Choroid plexus epithelial cell (primary cell): ENCODE data around the gene IL15RA.

Experiments used
- DNase-seq: peaks from one replicate; pipeline ENCODE4 v3.0.0-alpha.2; 2010; ENCODE audit warnings: low read depth
- H3K4me3 ChIP-seq: 2 replicates; pipeline ENCODE4 v1.5.1; 2011; ENCODE audit warnings: low read depth, mild to moderate bottlenecking, control low read depth, low read length, moderate library complexity
- TF ChIP-seq, protein P1 (sequence below): conservative IDR thresholded peaks from 2 replicates; pipeline ENCODE4 v1.5.1; 2011; ENCODE audit warnings: low read depth, mild to moderate bottlenecking, control low read depth, inconsistent platforms, low read length, moderate library complexity

Gene IL15RA

DNA sequence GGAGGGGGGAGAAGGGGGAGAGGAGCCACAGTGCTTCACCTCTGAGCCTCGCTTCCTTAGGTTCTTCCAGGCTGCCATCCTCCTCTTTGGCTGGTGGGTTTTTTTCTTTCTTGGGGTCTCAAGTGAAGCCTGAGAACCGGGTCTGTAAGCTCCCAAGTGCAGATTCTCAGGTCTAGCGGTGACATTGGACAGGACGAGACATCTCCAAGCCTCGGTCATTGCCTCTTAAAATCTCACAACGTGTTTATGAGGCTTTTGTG is 817 bp upstream of the IL15RA start:
- peak overlapping the region; percentile 90 for H3K4me3 ChIP-seq
- no peak for DNase-seq
- TF ChIP-seq, protein P1, sequence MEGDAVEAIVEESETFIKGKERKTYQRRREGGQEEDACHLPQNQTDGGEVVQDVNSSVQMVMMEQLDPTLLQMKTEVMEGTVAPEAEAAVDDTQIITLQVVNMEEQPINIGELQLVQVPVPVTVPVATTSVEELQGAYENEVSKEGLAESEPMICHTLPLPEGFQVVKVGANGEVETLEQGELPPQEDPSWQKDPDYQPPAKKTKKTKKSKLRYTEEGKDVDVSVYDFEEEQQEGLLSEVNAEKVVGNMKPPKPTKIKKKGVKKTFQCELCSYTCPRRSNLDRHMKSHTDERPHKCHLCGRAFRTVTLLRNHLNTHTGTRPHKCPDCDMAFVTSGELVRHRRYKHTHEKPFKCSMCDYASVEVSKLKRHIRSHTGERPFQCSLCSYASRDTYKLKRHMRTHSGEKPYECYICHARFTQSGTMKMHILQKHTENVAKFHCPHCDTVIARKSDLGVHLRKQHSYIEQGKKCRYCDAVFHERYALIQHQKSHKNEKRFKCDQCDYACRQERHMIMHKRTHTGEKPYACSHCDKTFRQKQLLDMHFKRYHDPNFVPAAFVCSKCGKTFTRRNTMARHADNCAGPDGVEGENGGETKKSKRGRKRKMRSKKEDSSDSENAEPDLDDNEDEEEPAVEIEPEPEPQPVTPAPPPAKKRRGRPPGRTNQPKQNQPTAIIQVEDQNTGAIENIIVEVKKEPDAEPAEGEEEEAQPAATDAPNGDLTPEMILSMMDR, result no peak

DNA sequence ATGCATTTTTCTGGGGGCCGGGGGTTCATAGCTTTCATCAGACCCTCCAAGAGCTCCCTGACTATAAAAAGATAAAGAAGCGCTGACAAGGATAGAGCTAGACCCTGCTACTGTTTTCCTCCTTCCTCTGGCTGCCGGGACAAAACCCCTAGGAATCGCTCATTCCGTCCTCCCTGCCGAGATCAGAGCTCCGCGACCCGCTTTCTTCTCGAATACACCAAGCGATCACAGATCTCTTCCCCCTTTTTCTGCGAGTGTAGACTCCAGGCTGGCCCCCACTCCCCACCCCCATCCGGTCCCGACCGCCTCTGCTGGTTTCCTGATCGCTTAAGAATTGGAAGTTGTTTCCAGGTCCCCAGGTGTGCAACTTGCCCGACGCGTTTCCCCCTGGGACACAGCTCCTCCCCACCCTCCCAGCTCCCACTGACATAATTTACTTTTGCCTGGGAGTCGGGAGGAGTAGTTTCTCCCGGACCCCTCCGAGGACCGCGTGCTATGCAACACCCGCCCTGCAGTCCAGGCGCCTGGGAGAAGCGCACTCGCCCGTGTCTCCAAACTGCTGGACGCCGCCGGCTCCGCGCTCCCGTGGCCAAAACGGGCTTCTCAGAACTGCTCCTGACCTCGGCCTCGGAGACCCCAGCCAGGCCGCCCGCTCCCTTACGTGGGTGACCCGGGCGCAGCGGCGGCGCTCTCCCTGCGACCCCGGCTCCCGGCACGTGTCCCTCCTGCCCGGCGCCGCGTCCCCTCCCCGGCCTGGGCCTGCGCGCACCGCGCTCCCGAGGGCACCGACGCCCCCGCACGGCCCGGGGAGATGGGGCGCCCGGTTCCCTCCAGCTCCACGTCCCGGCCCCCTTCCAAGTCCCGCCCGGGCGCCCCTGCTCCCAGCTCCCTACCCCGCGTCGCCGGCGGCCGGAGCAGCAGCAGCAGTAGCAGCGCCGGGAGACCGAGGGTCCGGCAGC is 552 bp downstream of the IL15RA start:
- peak; percentile 55 for DNase-seq
- TF ChIP-seq, protein P1, result no peak
- H3K4me3 ChIP-seq, result peak overlapping the region; percentile 90

DNA sequence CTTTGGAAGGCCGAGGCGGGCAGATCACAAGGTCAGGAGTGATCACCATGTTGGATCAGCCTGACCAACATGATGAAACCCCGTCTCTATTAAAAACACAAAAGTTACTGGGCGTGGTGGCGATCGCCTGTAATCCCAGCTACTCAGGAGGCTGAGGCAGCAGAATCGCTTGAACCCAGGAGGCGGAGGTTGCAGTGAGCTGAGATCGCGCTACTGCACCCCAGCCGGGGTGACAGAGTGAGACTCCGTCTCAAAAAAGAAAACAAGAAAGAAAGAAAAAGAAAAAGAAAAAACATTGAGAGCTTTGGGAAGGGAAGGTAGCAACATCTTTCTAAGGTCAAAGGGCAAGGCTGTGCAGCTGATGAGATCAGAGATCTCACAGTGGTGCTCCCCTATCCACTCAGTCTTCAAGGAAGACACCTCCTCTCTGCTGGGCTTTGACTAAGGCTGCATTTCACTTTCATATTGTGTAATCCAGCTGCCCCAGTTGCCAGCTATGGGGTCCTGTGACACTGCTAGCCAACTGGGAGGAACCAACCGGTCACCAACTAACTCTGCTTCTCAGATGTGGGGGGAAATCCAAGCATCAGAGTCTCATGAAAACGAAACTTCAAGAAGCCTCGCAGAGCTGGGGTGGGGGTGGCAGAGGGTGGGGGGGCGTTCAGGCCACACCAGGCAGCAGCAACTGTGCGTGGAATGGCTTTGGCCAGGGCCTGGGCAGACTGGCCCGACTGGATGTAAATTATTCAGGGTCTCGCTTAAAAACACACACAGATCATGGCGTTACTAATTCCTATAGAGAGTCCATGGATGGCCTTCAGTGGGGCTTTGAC is 1.5 kb downstream of the IL15RA start:
- TF ChIP-seq, protein P1, result no peak
- DNase-seq, result peak; percentile 27
- H3K4me3 ChIP-seq, result peak overlapping the region; percentile 90

DNA sequence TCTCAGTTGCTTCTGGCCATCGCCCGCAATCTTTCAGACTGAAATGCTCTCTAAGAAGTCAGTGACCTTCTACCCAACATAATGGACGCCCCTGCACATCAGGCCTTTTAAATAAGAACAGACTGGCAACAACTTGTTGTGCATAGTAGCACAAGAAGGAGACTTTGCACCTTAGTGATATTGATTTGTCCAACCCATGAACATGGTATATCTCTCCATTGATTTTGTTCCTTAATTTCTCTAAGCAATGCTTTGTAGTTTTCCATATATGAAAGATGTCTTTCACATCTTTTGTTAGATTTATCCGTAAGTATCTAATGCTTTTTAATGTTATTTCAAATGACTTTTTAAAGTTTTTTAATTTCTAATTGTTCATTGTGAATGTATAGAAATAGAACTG is 4.3 kb downstream of the IL15RA start:
- H3K4me3 ChIP-seq, result no peak overlapping the region
- TF ChIP-seq, protein P1, result no peak
- DNase-seq, result no peak

DNA sequence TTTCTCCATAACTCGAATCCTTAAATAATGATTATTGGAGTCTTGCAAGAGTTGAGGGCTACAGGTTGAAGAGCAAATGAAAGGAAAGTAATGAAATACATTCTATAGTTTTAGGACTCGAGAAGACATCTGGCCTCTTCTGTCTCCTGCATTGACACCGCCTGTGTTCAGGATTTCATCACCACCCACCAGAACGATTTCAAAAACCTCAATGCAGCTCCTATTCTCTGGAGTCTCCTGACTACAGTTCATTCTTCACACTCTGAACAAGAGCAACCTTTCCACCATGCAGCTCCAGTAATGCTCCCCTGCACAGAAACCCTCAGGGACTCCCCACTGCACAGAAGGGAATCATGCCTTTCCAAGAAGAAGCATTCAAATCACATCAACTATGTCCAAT is 5.5 kb downstream of the IL15RA start:
- no peak overlapping the region for H3K4me3 ChIP-seq
- peak; percentile 42 for DNase-seq
- TF ChIP-seq, protein P1, result no peak

DNA sequence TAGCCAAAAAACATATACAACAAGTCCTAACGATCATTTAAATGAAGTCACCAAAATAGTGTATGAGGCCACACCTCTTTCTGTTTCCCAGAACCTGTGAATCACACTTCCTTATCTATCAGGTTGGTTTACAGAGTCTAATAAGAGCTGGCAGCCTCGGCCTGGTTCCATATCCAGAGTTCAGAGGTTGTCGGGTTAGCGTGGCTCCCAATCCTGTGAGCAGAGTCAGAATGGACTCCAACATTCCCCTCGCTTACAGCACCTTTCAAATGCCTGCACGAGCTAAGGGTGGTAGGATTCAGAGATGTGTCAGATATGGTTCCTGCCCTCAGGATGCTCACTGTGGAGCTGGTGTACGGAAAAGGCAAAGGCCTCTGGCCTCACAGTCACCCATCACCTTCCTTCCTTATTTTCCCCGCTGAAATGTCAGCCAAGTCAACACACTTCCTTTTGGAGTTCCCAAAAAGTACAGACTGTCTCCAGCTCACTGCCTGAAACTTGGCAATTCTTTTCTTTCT is 6.0 kb downstream of the IL15RA start:
- H3K4me3 ChIP-seq, result no peak overlapping the region
- TF ChIP-seq, protein P1, result no peak
- peak; percentile 57 for DNase-seq
